DOHH2 (cell line): ENCODE results near the gene EID3.

Experiments used
- H3F3A ChIP-seq: fragments of 200-600 bp; sonication (generic), shearing (Covaris generic); 2 replicates; pipeline ENCODE4 v1.6.0; 2016; ENCODE audit warnings: antibody characterized with exemption, mild to moderate bottlenecking; ENCODE audit not compliant: control insufficient read depth, insufficient read depth
- H3K27ac ChIP-seq: fragments of 200-600 bp; sonication (generic); 2 replicates; pipeline ENCODE4 v1.5.1; 2014; ENCODE audit warnings: low read depth, mild to moderate bottlenecking, low read length, moderate library complexity
- H3K27me3 ChIP-seq: fragments of 200-600 bp; sonication (generic); 2 replicates; pipeline ENCODE4 v1.6.1; 2014; ENCODE audit warnings: mild to moderate bottlenecking, low read length, mixed read lengths; ENCODE audit not compliant: control insufficient read depth
- H3K36me3 ChIP-seq: fragments of 200-600 bp; sonication (generic); 2 replicates; pipeline ENCODE4 v1.6.1; 2014; ENCODE audit warnings: mild to moderate bottlenecking, low read length, moderate library complexity, mixed read lengths; ENCODE audit not compliant: control insufficient read depth
- H3K4me1 ChIP-seq: fragments of 200-600 bp; sonication (generic); 2 replicates; pipeline ENCODE4 v1.6.1; 2014; ENCODE audit warnings: mild to moderate bottlenecking, low read length, mixed read lengths; ENCODE audit not compliant: control insufficient read depth
- H3K4me2 ChIP-seq: fragments of 200-600 bp; sonication (generic); 2 replicates; pipeline ENCODE4 v1.6.0; 2014; ENCODE audit warnings: mild to moderate bottlenecking, low read length, moderate library complexity
- H3K4me3 ChIP-seq: fragments of 200-600 bp; sonication (generic); 2 replicates; pipeline ENCODE4 v1.5.1; 2014; ENCODE audit warnings: mild to moderate bottlenecking, low read length, mixed read lengths
- H3K79me2 ChIP-seq: fragments of 200-600 bp; sonication (generic); 2 replicates; pipeline ENCODE4 v1.6.1; 2014; ENCODE audit warnings: mild to moderate bottlenecking, low read length, mixed read lengths; ENCODE audit not compliant: control insufficient read depth
- H3K9me2 ChIP-seq: fragments of 200-600 bp; sonication (generic); replicated peaks from 2 replicates; pipeline ENCODE4 v1.6.1; 2014; ENCODE audit warnings: mild to moderate bottlenecking, low read length, mixed read lengths; ENCODE audit not compliant: control insufficient read depth
- H3K9me3 ChIP-seq: fragments of 200-600 bp; sonication (generic); 2 replicates; pipeline ENCODE4 v1.6.1; 2014; ENCODE audit warnings: antibody characterized with exemption, low read length, mixed read lengths; ENCODE audit not compliant: control insufficient read depth, insufficient read depth
- H4K20me1 ChIP-seq: fragments of 200-600 bp; sonication (generic); 2 replicates; pipeline ENCODE4 v1.6.0; 2014; ENCODE audit warnings: low read depth, mild to moderate bottlenecking, antibody characterized with exemption, low read length, moderate library complexity; ENCODE audit not compliant: control insufficient read depth, insufficient read depth
- CTCF ChIP-seq: fragments of 200-600 bp; sonication (generic); IDR thresholded peaks from one replicate; pipeline ENCODE4 v1.5.1; 2014; ENCODE audit warnings: antibody characterized with exemption, mild to moderate bottlenecking, low read depth, low read length; ENCODE audit not compliant: poor library complexity, severe bottlenecking
- EZH2phosphoT487 ChIP-seq: fragments of 200-600 bp; sonication (generic); IDR thresholded peaks from 2 replicates; pipeline ENCODE4 v1.6.1; 2017; ENCODE audit warnings: borderline replicate concordance, mild to moderate bottlenecking, antibody characterized with exemption, low read length, moderate library complexity, mixed read lengths

EID3 gene

GRCh38 chr12:104316936-104317335 is 13.4 kb downstream of the EID3 start:
- no peak overlapping the region for H3K4me3 ChIP-seq
- H3K79me2 ChIP-seq: peaks cover 6% of the 10 kb centered on the region; the same call in 1 of the 2 replicates
- no peaks in the 10 kb centered on the region for H3K27me3 ChIP-seq
- H3K4me2 ChIP-seq: no peak overlapping the region
- H3K9me3 ChIP-seq: no peaks in the 10 kb centered on the region
- TF ChIP-seq EZH2phosphoT487 (no peak), CTCF (no peak)
- H3F3A ChIP-seq: no peaks in the 10 kb centered on the region
- no peak overlapping the region for H3K27ac ChIP-seq
- peaks cover 92% of the 10 kb centered on the region for H3K36me3 ChIP-seq
- H3K9me2 ChIP-seq: no peaks in the 10 kb centered on the region
- no peaks in the 10 kb centered on the region for H3K4me1 ChIP-seq
- no peaks in the 10 kb centered on the region for H4K20me1 ChIP-seq

- H4K20me1 ChIP-seq: no peaks in the 10 kb centered on the region
- H3K27ac ChIP-seq: no peak overlapping the region
- peaks cover 6% of the 10 kb centered on the region; the same call in 1 of the 2 replicates for H3K79me2 ChIP-seq
Observed at GRCh38 chr12:104317538-104318210, 14.1 kb downstream of the EID3 start.

GRCh38 chr12:104319028-104319427 is 15.5 kb downstream of the EID3 start:
- H3K36me3 ChIP-seq: peaks cover 80% of the 10 kb centered on the region
- TF ChIP-seq EZH2phosphoT487: no peak
- no peak for TF ChIP-seq CTCF
- no peaks in the 10 kb centered on the region for H3K9me2 ChIP-seq
- H3K4me1 ChIP-seq: no peaks in the 10 kb centered on the region
- H3K4me3 ChIP-seq: no peak overlapping the region
- no peaks in the 10 kb centered on the region for H3K9me3 ChIP-seq
- peaks cover 6% of the 10 kb centered on the region; the same call in 1 of the 2 replicates for H3K79me2 ChIP-seq
- H3F3A ChIP-seq: no peaks in the 10 kb centered on the region
- no peaks in the 10 kb centered on the region for H3K27me3 ChIP-seq
- no peaks in the 10 kb centered on the region for H4K20me1 ChIP-seq
- no peak overlapping the region for H3K27ac ChIP-seq
- H3K4me2 ChIP-seq: no peak overlapping the region

More at GRCh38 chr12:104317538-104318210, 14.1 kb downstream of the EID3 start:
- no peak overlapping the region for H3K4me2 ChIP-seq
- H3K36me3 ChIP-seq: peaks cover 91% of the 10 kb centered on the region
- no peaks in the 10 kb centered on the region for H3K9me3 ChIP-seq
- no peaks in the 10 kb centered on the region for H3K27me3 ChIP-seq
- no peaks in the 10 kb centered on the region for H3F3A ChIP-seq
- no peaks in the 10 kb centered on the region for H3K4me1 ChIP-seq
- no peaks in the 10 kb centered on the region for H3K9me2 ChIP-seq
- no peak overlapping the region for H3K4me3 ChIP-seq
- TF ChIP-seq CTCF (no peak), EZH2phosphoT487 (no peak)
